Neural progenitor cell (in vitro differentiated cells): ENCODE measurements around the gene ANKRD22. TPM values are rescaled to one million over a fixed set of nuclear protein-coding genes. Genes with fewer than 3 reads are reported as not detected.

ENCODE experiments used
- DNase-seq: peaks from one replicate; pipeline ENCODE4 v3.0.0-alpha.2; 2016; ENCODE audit warnings: low spot score
- H2AFZ ChIP-seq: fragments of 200-600 bp; sonication (generic); replicated peaks from 2 replicates; pipeline ENCODE4 v1.6.1; 2016; ENCODE audit warnings: antibody characterized with exemption
- H3F3A ChIP-seq: fragments of 200-600 bp; sonication (generic); 2 replicates; pipeline ENCODE4 v1.6.1; 2016; ENCODE audit warnings: antibody characterized with exemption, low read depth
- H3K27ac ChIP-seq: fragments of 200-600 bp; sonication (generic); 2 replicates; pipeline ENCODE4 v1.5.1; 2016; ENCODE audit warnings: mild to moderate bottlenecking
- H3K27me3 ChIP-seq: fragments of 200-600 bp; sonication (generic); 2 replicates; pipeline ENCODE4 v1.6.1; 2016; ENCODE audit warnings: mild to moderate bottlenecking, moderate library complexity
- H3K36me3 ChIP-seq: fragments of 200-600 bp; sonication (generic); 2 replicates; pipeline ENCODE4 v1.5.1; 2016
- H3K4me1 ChIP-seq: fragments of 200-600 bp; sonication (generic); 2 replicates; pipeline ENCODE4 v1.6.1; 2016; ENCODE audit warnings: mixed run types
- H3K4me2 ChIP-seq: fragments of 200-600 bp; sonication (generic); 2 replicates; pipeline ENCODE4 v1.6.1; 2016
- H3K4me3 ChIP-seq: fragments of 200-600 bp; sonication (generic); 2 replicates; pipeline ENCODE4 v1.5.1; 2016
- H3K79me2 ChIP-seq: fragments of 200-600 bp; sonication (generic); 2 replicates; pipeline ENCODE4 v1.6.1; 2016; ENCODE audit warnings: low read depth
- H3K9ac ChIP-seq: fragments of 200-600 bp; sonication (generic); 2 replicates; pipeline ENCODE4 v1.6.1; 2016
- H3K9me3 ChIP-seq: fragments of 200-600 bp; sonication (generic); 2 replicates; pipeline ENCODE4 v1.5.1; 2016; ENCODE audit warnings: low read depth
- H4K20me1 ChIP-seq: fragments of 200-600 bp; sonication (generic); 2 replicates; pipeline ENCODE4 v1.6.1; 2016; ENCODE audit warnings: low read depth
- H3K27ac Mint-ChIP-seq: 3 replicates; pipeline ENCODE4 v1.8.0; 2021; ENCODE audit warnings: mixed read lengths
- H3K27me3 Mint-ChIP-seq: 2 replicates; pipeline ENCODE4 v1.8.0; 2022; ENCODE audit warnings: low read depth, mild to moderate bottlenecking, inconsistent platforms, moderate library complexity, mixed read lengths; ENCODE audit not compliant: insufficient read depth
- H3K36me3 Mint-ChIP-seq: 3 replicates; pipeline ENCODE4 v1.8.0; 2021; ENCODE audit warnings: mixed read lengths
- H3K4me1 Mint-ChIP-seq: 3 replicates; pipeline ENCODE4 v1.8.0; 2021; ENCODE audit warnings: mixed read lengths
- H3K4me3 Mint-ChIP-seq: 3 replicates; pipeline ENCODE4 v1.8.0; 2021; ENCODE audit warnings: mild to moderate bottlenecking, moderate library complexity, mixed read lengths
- H3K9me3 Mint-ChIP-seq: 3 replicates; pipeline ENCODE4 v1.8.0; 2020; ENCODE audit warnings: mixed read lengths
- CTCF ChIP-seq: fragments of 200-600 bp; sonication (generic); IDR thresholded peaks from 2 replicates; pipeline ENCODE4 v1.5.1; 2017; ENCODE audit warnings: antibody characterized with exemption, mild to moderate bottlenecking
- EZH2 ChIP-seq: fragments of 200-600 bp; sonication (generic); IDR thresholded peaks from 2 replicates; pipeline ENCODE4 v1.6.1; 2017; ENCODE audit warnings: antibody characterized with exemption, mild to moderate bottlenecking, moderate library complexity
- EZH2phosphoT487 ChIP-seq: fragments of 200-600 bp; sonication (generic); IDR thresholded peaks from 2 replicates; pipeline ENCODE4 v1.6.1; 2017; ENCODE audit warnings: antibody characterized with exemption
- total RNA-seq: library from RNA; depleted of rRNA; stranded (reverse); fragments of >200 nt; gene quantifications from 2 replicates; pipeline ENCODE4 v1.2.3, GENCODE V29; 2015; ENCODE audit warnings: low replicate concordance

The ANKRD22 gene
- total RNA-seq, 1 donor from 2014 or later = not detected

DNA sequence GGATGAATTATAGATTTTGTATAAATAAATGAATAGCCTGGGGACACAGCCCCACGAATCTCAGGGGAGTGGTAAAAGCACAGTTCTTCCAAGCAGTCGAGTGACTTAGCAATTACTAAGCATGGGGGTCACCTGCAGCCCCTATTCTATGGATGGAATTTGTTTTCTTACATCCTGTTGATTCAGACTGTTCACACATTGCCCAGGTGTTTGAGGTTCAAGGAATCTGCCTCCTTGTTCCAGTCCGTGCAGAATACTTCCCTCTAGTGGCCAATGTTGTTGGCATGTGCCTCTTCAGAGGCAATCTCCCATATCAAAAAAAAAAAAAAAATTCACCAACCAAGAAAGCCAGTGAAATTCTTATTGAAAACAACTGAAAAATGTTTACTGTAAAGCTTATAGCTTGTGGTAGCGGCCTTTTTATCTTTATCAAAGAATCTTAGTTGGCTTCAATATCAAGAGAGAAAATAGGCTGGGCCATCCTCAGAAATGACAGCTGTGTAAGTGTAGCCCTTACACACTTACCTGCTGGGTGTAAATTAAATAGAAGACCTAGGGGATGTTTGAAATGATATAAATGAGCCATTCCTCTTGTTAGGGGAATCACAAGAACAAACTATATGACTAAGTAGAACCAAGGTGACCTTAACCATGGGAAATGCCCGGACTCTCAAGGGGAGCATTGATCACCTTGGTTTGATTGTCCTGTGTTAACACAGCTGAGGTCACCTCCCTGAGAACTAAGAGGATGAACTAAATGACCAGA, 41.3 kb downstream of the ANKRD22 start:
- no peaks in the 10 kb centered on the region for H3F3A ChIP-seq
- Mint-ChIP-seq H3K4me3 (no peak overlapping the region), H3K9me3 (no peaks in the 10 kb centered on the region), H3K27me3 (peaks cover 3% of the 10 kb centered on the region), H3K36me3 (no peaks in the 10 kb centered on the region), H3K4me1 (no peaks in the 10 kb centered on the region), H3K27ac (no peak overlapping the region)
- H3K79me2 ChIP-seq = no peaks in the 10 kb centered on the region
- no peaks in the 10 kb centered on the region for H3K9me3 ChIP-seq
- no peaks in the 10 kb centered on the region for H3K36me3 ChIP-seq
- no peak overlapping the region for H3K4me2 ChIP-seq
- no peak overlapping the region for H3K27ac ChIP-seq
- no peak overlapping the region for H2AFZ ChIP-seq
- H3K4me1 ChIP-seq = no peaks in the 10 kb centered on the region
- no peaks in the 10 kb centered on the region for H3K27me3 ChIP-seq
- H3K4me3 ChIP-seq = no peak overlapping the region
- no peak overlapping the region for H3K9ac ChIP-seq
- peak; percentile 62 for DNase-seq
- no peaks in the 10 kb centered on the region for H4K20me1 ChIP-seq
- no peak for TF ChIP-seq EZH2phosphoT487
- TF ChIP-seq CTCF = peak; percentile 76

DNA sequence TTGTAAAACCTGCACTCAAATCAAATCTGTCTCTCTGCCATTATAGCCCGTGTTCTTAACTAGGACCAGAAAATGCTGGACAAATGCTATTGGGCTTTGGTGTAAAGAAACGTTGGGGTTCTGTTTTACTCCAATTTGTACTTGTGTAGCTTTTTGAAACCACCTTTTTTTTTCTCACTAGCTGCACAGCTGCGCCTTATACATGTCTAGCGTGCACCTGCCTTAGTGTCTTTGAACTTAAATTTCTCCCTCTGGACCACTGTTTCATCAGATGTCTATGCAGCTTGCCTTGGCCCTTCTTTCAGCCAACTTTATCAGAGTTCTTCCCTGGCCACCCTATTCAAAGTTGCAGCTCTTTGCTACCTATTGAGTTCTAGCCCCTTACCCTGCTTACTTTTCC, 42.0 kb downstream of the ANKRD22 start:
- no peak for DNase-seq
- no peaks in the 10 kb centered on the region for H3K79me2 ChIP-seq

GRCh38 chr10:88805924-88806323, 45.7 kb downstream of the ANKRD22 start:
- H3K9me3 ChIP-seq = no peaks in the 10 kb centered on the region
- no peak for DNase-seq
- H4K20me1 ChIP-seq = no peaks in the 10 kb centered on the region
- no peak overlapping the region for H3K27ac ChIP-seq
- no peaks in the 10 kb centered on the region for H3K27me3 ChIP-seq
- H3K4me1 Mint-ChIP-seq = peaks cover 4% of the 10 kb centered on the region
- no peak overlapping the region for H3K4me3 ChIP-seq
- H3K4me1 ChIP-seq = no peaks in the 10 kb centered on the region
- no peaks in the 10 kb centered on the region for H3K36me3 Mint-ChIP-seq
- no peak overlapping the region for H2AFZ ChIP-seq
- TF ChIP-seq EZH2phosphoT487 (no peak), CTCF (no peak), EZH2 (no peak)
- H3K4me3 Mint-ChIP-seq = no peak overlapping the region
- H3K36me3 ChIP-seq = no peaks in the 10 kb centered on the region
- no peak overlapping the region for H3K9ac ChIP-seq
- no peaks in the 10 kb centered on the region for H3F3A ChIP-seq
- no peak overlapping the region for H3K4me2 ChIP-seq
- H3K27ac Mint-ChIP-seq = no peak overlapping the region
- no peaks in the 10 kb centered on the region for H3K79me2 ChIP-seq
- no peaks in the 10 kb centered on the region for H3K9me3 Mint-ChIP-seq
- peaks cover 4% of the 10 kb centered on the region for H3K27me3 Mint-ChIP-seq

More for the DNA sequence above, 42.0 kb downstream of the ANKRD22 start:
- Mint-ChIP-seq H3K9me3 (no peaks in the 10 kb centered on the region), H3K4me1 (no peaks in the 10 kb centered on the region), H3K27me3 (peaks cover 3% of the 10 kb centered on the region), H3K4me3 (no peak overlapping the region), H3K36me3 (no peaks in the 10 kb centered on the region), H3K27ac (no peak overlapping the region)
- H3K27me3 ChIP-seq = no peaks in the 10 kb centered on the region
- no peak overlapping the region for H3K4me2 ChIP-seq
- H3K4me3 ChIP-seq = no peak overlapping the region
- H3K4me1 ChIP-seq = no peaks in the 10 kb centered on the region
- H3K9ac ChIP-seq = no peak overlapping the region
- H3K27ac ChIP-seq = no peak overlapping the region
- H4K20me1 ChIP-seq = no peaks in the 10 kb centered on the region
- no peak for TF ChIP-seq EZH2
- no peak for TF ChIP-seq CTCF
- TF ChIP-seq EZH2phosphoT487 = no peak
- H2AFZ ChIP-seq = no peak overlapping the region
- no peaks in the 10 kb centered on the region for H3K9me3 ChIP-seq
- H3F3A ChIP-seq = no peaks in the 10 kb centered on the region
- no peaks in the 10 kb centered on the region for H3K36me3 ChIP-seq
